COR-L47 (cell line): ENCODE measurements around the gene RIPPLY2.

Experiments used
- DNase-seq: peaks from one replicate; lab custom pipeline; 2025; lab: John Stamatoyannopoulos, UW

Gene RIPPLY2

GRCh38 chr6:83905648-83906047 lies 52.5 kb downstream of the RIPPLY2 start:
- DNase-seq = no peak
